Nephron (organoid): ENCODE measurements around the gene MOV10L1.

ENCODE experiments used
- H3K27ac Mint-ChIP-seq, 3 experiments: 2 replicates each; pipeline ENCODE4 v1.8.0; 2020; ENCODE audit warnings: mixed read lengths in 3 of 3, mild to moderate bottlenecking in 2 of 3, moderate library complexity in 1 of 3
- H3K27me3 Mint-ChIP-seq: 2 replicates; pipeline ENCODE4 v1.8.0; 2021; ENCODE audit warnings: low read depth, mild to moderate bottlenecking, moderate library complexity, mixed read lengths
- H3K36me3 Mint-ChIP-seq: 2 replicates; pipeline ENCODE4 v1.8.0; 2020; ENCODE audit warnings: low read depth, mixed read lengths
- H3K4me1 Mint-ChIP-seq: 2 replicates; pipeline ENCODE4 v1.8.0; 2020; ENCODE audit warnings: mixed read lengths
- H3K4me3 Mint-ChIP-seq, 3 experiments: 2 replicates each; pipeline ENCODE4 v1.8.0; 2020; ENCODE audit warnings: mild to moderate bottlenecking in 3 of 3, mixed read lengths in 3 of 3, moderate library complexity in 2 of 3
- H3K9me3 Mint-ChIP-seq: 2 replicates; pipeline ENCODE4 v1.8.0; 2020; ENCODE audit warnings: mixed read lengths
- TF ChIP-seq, protein P1 (sequence below), 3 experiments: fragments of 200-600 bp; sonication (generic); IDR thresholded peaks; one replicate each; pipeline ENCODE4 v1.5.0; 2021; ENCODE audit warnings: antibody characterized with exemption in 3 of 3; ENCODE audit not compliant: unreplicated experiment in 3 of 3

The MOV10L1 gene

DNA sequence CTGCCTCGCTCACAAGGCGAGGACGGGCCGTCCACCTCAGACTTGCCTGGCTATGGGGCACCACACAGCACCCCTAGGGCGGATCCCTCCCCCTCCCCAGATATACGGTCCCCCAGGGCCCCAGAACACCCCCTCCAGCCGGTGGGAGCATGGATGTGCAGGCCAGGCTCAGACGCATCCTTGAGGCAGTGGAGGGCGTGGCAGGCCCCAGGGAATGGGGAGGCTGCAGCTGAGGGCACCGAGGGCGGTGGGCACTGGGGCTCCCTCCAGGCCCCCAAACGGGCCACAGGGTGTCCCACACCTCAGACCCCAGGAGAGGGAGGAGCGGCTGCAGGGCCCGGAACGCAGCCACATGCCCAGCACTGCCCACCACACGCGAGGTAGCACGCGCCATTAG is 43.8 kb upstream of the MOV10L1 start:
- TF ChIP-seq, protein P1, sequence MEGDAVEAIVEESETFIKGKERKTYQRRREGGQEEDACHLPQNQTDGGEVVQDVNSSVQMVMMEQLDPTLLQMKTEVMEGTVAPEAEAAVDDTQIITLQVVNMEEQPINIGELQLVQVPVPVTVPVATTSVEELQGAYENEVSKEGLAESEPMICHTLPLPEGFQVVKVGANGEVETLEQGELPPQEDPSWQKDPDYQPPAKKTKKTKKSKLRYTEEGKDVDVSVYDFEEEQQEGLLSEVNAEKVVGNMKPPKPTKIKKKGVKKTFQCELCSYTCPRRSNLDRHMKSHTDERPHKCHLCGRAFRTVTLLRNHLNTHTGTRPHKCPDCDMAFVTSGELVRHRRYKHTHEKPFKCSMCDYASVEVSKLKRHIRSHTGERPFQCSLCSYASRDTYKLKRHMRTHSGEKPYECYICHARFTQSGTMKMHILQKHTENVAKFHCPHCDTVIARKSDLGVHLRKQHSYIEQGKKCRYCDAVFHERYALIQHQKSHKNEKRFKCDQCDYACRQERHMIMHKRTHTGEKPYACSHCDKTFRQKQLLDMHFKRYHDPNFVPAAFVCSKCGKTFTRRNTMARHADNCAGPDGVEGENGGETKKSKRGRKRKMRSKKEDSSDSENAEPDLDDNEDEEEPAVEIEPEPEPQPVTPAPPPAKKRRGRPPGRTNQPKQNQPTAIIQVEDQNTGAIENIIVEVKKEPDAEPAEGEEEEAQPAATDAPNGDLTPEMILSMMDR (IDR thresholded peaks at IDR 0.05; ENCODE audit: unreplicated experiment in 3 of 3), result no peak
- Mint-ChIP-seq H3K9me3 (peaks cover 15% of the 10 kb centered on the region), H3K4me1 (peaks cover 11% of the 10 kb centered on the region), H3K27ac (no peak overlapping the region), H3K36me3 (no peaks in the 10 kb centered on the region), H3K27me3 (peaks cover 24% of the 10 kb centered on the region), H3K4me3 (no peak overlapping the region)

- H3K4me1 Mint-ChIP-seq, result peaks cover 11% of the 10 kb centered on the region
- no peak overlapping the region for H3K4me3 Mint-ChIP-seq
- TF ChIP-seq, protein P1 (IDR thresholded peaks at IDR 0.05; ENCODE audit: unreplicated experiment in 3 of 3), result no peak
- peaks cover 22% of the 10 kb centered on the region for H3K27me3 Mint-ChIP-seq
- no peak overlapping the region for H3K27ac Mint-ChIP-seq
- peaks cover 17% of the 10 kb centered on the region for H3K9me3 Mint-ChIP-seq
- H3K36me3 Mint-ChIP-seq, result no peaks in the 10 kb centered on the region
These were observed 43.1 kb upstream of the MOV10L1 start for GRCh38 chr22:50046481-50047245.

GRCh38 chr22:50047346-50047745 is 42.5 kb upstream of the MOV10L1 start:
- no peaks in the 10 kb centered on the region for H3K36me3 Mint-ChIP-seq
- no peak overlapping the region for H3K4me3 Mint-ChIP-seq
- H3K27ac Mint-ChIP-seq, result no peak overlapping the region
- TF ChIP-seq, protein P1 (IDR thresholded peaks at IDR 0.05; ENCODE audit: unreplicated experiment in 3 of 3), result no peak
- peaks cover 20% of the 10 kb centered on the region for H3K9me3 Mint-ChIP-seq
- peaks cover 11% of the 10 kb centered on the region for H3K4me1 Mint-ChIP-seq
- H3K27me3 Mint-ChIP-seq, result peaks cover 17% of the 10 kb centered on the region

- peaks cover 11% of the 10 kb centered on the region for H3K4me1 Mint-ChIP-seq
- H3K4me3 Mint-ChIP-seq, result no peak overlapping the region
- H3K27ac Mint-ChIP-seq, result no peak overlapping the region
- peaks cover 8% of the 10 kb centered on the region for H3K27me3 Mint-ChIP-seq
- H3K9me3 Mint-ChIP-seq, result peaks cover 17% of the 10 kb centered on the region
- no peaks in the 10 kb centered on the region for H3K36me3 Mint-ChIP-seq
- TF ChIP-seq, protein P1 (IDR thresholded peaks at IDR 0.05; ENCODE audit: unreplicated experiment in 3 of 3), result no peak
These were observed 41.6 kb upstream of the MOV10L1 start for GRCh38 chr22:50048061-50048765.

DNA sequence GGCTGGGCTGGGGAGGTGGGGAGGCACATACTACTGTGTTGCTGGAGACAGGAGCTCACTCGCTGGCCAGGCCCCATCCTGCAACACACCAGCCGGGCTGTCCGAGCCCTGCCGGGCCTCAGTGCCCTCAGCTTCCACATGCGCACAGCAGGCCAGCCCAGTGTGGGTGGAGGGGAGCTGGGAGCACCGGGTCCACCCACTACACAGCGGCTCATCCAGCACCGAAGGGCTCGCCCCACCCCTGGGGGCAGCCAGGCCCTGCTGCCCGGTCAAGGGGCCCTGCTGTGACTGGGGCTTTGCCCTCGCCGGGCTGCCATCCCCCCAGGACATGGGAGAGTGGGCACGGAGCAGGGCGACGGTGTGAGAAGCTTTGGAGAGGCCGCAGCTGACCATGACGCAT is 41.0 kb upstream of the MOV10L1 start:
- Mint-ChIP-seq H3K4me3 (no peak overlapping the region), H3K27me3 (peaks cover 3% of the 10 kb centered on the region), H3K9me3 (peaks cover 15% of the 10 kb centered on the region), H3K36me3 (no peaks in the 10 kb centered on the region), H3K27ac (no peak overlapping the region), H3K4me1 (peaks cover 11% of the 10 kb centered on the region)
- TF ChIP-seq, protein P1 (IDR thresholded peaks at IDR 0.05; ENCODE audit: unreplicated experiment in 3 of 3), result no peak
